ENCODE measurements around the gene RNF224. TPM values are rescaled to one million over a fixed set of nuclear protein-coding genes. Genes with fewer than 3 reads are reported as not detected.

Gene RNF224
- total RNA-seq, 3 donors from 2014 or later, result not detected

DNA sequence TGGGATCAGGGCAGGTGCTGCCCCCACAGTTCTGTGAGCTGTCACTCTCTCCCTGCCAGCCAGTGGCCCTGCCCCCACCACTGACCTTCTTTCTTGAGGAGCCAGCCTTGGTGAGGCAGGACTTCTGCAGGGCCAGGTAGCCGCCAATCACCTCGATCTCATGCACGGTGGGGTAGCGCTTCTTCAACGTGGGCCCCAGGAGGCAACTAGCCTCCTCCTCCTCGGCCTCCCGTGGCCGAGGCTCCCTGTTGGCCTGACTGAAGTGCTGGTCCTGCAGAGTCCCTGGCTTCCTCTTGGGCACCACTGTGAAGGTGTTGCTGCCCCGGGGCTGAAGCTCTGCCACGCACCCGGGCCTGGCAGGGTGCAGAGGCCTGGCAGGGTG is 28.4 kb upstream of the RNF224 start:
- ATAC-seq (no peak), DNase-seq (no peak)
- peaks cover 65% of the 10 kb centered on the region for H3K4me1 ChIP-seq (ENCODE audit: low read depth)
- H3K9me3 ChIP-seq, result no peaks in the 10 kb centered on the region
- TF ChIP-seq, protein P1, sequence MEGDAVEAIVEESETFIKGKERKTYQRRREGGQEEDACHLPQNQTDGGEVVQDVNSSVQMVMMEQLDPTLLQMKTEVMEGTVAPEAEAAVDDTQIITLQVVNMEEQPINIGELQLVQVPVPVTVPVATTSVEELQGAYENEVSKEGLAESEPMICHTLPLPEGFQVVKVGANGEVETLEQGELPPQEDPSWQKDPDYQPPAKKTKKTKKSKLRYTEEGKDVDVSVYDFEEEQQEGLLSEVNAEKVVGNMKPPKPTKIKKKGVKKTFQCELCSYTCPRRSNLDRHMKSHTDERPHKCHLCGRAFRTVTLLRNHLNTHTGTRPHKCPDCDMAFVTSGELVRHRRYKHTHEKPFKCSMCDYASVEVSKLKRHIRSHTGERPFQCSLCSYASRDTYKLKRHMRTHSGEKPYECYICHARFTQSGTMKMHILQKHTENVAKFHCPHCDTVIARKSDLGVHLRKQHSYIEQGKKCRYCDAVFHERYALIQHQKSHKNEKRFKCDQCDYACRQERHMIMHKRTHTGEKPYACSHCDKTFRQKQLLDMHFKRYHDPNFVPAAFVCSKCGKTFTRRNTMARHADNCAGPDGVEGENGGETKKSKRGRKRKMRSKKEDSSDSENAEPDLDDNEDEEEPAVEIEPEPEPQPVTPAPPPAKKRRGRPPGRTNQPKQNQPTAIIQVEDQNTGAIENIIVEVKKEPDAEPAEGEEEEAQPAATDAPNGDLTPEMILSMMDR (IDR thresholded peaks at IDR 0.05), result no peak
- peak overlapping the region; percentile 56 for H3K4me3 ChIP-seq
- intact Hi-C loops (cut with DNase I, micrococcal nuclease), result no loop called here
- peaks cover 3% of the 10 kb centered on the region for H3K36me3 ChIP-seq (ENCODE audit: low read depth)

DNA sequence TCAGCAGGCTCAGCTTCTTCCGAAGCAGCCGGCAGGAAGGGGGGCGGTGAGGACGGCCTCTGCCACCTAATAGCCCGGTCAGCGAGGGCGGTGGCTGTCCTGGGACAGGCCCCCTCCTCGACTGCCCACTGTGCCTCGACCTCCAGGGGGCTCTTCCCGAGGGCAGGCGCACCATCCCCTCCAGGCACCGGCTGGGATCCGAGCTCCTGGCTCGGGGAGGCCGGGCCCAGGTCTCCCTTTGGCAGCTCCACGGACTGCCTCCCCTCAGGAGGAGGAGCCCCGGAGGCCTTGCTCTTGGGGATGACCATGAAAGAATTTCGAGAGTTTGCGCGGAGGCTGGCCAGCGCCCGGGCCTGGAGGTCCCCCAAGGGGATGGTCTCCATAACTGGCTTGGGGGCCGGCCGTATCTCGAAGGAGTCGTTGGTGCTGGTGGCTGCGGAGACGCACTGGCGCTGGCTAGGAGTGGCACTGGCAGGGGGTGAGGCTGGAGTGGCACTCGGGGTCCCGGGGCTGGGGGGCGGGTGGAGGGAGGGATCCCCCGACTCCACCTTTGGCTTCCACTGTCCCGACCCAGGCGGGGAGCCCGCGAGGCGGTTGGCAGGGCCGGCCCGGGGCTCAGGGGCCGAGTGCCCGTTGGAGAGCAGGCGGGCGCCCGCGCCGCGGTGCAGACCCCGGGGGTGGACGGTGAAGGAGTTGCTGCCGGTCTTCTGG is 27.7 kb upstream of the RNF224 start:
- DNase-seq (peak in 1 of 3 donors; percentile 59), ATAC-seq (no peak)
- Histone ChIP-seq H3K4me1 (ENCODE audit: low read depth) (peaks cover 65% of the 10 kb centered on the region), H3K9me3 (no peaks in the 10 kb centered on the region), H3K4me3 (peak overlapping the region; percentile 56), H3K36me3 (ENCODE audit: low read depth) (peaks cover 3% of the 10 kb centered on the region)
- TF ChIP-seq, protein P1 (IDR thresholded peaks at IDR 0.05), result no peak
- intact Hi-C loops (cut with DNase I, micrococcal nuclease), result no loop called here

DNA sequence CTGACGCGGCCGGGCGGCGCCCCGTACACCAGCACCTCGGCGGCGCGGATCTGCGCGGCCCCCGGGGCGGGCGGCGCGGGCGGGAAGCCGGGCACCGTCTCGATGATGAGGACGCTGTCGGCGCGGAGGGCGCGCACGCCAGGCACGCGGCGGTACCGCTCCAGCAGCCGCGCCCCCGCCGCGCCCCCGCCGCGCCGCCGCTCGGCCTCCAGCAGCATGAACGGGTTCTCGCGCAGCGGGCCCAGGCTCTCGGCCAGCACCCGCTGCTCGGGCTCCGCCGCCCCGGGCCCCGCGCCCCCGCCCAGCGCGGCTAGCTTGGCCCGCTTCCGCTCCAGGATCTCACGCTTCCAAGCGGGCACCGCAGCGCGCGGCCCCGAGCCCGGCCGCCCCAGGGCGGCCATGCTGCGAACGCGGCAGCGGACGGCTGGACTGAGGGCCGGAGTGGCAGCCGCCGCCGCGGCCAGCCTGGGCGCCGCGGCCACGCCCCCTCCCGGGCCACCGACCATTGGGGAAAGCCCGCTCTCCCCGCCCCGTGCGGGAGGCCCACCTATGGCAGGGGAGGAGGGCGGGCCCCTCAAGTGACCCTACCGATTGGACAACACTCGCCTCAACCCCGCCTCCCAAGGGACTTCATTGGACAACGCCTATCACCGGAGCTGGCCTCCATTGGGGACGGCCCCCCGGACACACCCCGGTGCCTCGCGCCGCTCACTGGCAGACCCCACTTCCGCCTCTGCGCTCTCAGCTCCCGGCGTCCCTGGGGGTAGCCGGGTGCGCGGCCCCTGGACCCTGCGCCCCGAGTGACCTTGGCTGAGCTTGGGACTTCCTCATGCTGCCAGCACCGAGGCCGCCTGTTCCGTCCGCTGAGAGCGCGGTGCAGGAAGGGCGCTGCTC is 26.7 kb upstream of the RNF224 start, which contains the start of gene TPRN:
Gene TPRN, minus strand, starts transcription at position 431 of the 894 bp plus-strand sequence. Its CDS starts 30 bp downstream, at position 401.
- peak within 1 kb of the TSS; percentile 56 for H3K4me3 ChIP-seq
- H3K9me3 ChIP-seq, result no peaks in the 10 kb centered on the region
- peak; percentile 99 for DNase-seq
- TF ChIP-seq, protein P1 (IDR thresholded peaks at IDR 0.05), result no peak
- H3K36me3 ChIP-seq (ENCODE audit: low read depth), result peaks cover 3% of the 10 kb centered on the region
- H3K4me1 ChIP-seq (ENCODE audit: low read depth), result peaks cover 60% of the 10 kb centered on the region
- intact Hi-C loops (cut with DNase I, micrococcal nuclease), result no loop called here
- peak; percentile 82 for ATAC-seq

DNA sequence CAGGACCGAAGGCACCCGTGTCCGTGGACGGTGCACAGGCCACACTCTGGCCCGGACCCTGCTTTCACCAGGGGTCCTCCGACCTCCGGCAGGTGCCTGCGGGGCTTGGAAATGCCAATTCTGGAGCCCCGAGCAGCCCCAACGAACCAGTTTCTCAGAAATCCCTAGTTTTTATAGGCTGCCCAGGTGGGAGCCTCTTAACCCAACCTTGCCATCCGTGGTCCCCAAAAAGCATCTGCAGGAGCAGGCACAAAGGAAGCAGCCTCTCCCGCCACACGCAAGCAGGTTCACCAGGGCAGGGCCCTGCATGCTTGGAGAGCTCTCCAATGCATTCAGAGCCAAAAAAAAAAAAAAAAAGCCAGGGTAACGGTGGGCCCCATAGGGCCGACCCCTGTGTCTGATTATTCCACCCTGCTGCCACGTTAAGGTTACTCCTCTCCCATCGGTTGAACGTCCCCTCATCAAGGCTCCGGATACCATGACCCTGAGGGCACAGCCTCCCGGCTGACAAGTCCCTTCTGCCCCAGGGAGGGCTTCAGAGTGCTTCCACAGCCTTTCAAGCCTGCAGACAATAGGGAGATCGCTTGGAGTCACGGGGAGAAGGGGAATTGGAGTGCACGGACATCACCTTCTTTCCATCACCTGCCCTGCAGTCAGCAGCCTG is 26.0 kb upstream of the RNF224 start:
- H3K4me3 ChIP-seq, result peak overlapping the region; percentile 56
- no peaks in the 10 kb centered on the region for H3K9me3 ChIP-seq
- DNase-seq (peak in 1 of 3 donors; percentile 27), ATAC-seq (no peak)
- peaks cover 56% of the 10 kb centered on the region for H3K4me1 ChIP-seq (ENCODE audit: low read depth)
- intact Hi-C loops (cut with DNase I, micrococcal nuclease), result no loop called here
- TF ChIP-seq, protein P1 (IDR thresholded peaks at IDR 0.05), result no peak
- H3K36me3 ChIP-seq (ENCODE audit: low read depth), result peaks cover 3% of the 10 kb centered on the region

DNA sequence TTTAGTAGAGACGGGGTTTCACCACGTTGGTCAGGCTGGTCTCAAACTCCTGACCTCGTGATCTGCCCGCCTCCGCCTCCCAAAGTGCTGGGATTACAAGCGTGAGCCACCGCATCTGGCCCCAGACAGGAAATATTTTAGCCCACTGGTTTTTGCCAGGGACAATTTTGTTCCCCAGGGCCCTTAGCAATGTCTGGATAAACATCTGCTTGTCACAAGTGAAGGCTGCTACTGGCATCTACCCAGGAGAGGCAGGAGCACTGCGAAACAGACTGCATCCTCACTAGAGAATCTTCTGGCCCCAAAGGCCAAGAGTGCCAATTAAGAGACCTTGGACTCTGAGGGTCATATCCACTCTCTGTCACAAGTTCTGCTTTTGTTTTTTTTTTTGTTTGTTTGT is 24.3 kb upstream of the RNF224 start:
- intact Hi-C loops (cut with DNase I, micrococcal nuclease), result no loop called here
- TF ChIP-seq, protein P1 (IDR thresholded peaks at IDR 0.05), result no peak
- no peaks in the 10 kb centered on the region for H3K9me3 ChIP-seq
- no peak overlapping the region for H3K4me3 ChIP-seq
- H3K4me1 ChIP-seq (ENCODE audit: low read depth), result peaks cover 47% of the 10 kb centered on the region
- DNase-seq, result no peak
- peaks cover 3% of the 10 kb centered on the region for H3K36me3 ChIP-seq (ENCODE audit: low read depth)
- no peak for ATAC-seq

All from mucosa of descending colon (tissue), 3 donors.